ENCODE results near the gene KLHDC8A.

Gene KLHDC8A

DNA sequence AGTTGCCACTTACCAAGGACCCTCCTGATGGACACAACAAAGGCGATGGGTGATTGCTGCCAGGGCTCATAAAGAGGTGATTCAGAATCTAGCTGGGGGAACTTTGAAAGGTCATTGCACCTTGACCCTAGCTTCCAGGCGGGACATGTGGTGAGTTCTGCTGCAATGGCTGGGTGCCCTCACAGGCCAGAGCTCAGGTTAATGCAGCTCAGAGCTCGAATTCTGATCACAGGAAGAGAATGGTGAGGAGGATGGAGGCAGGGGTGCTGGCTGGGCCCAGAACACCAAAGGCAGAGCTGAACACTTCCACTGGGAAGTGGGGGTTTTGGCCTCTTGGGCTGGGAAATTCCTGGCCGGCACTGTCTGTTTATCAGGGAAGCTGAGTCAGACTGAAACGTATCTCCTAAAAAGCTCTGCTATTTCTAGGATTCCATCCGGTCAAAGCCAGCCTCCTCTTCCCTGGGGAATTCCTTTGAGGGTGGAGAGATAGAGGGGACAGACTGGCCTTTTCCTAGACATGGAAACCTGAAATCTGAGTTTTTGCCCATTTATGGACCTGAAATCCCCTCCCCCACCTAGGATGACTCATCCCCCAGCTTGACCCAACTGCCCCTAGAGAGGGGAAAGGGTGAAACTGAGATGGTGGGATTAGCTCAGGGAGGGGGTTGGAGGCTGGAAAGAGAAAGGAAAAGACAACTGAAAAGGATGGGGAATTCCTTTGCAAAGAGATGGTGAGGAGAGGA is 62.4 kb downstream of the KLHDC8A start:
- DNase-seq, result peak; percentile 94

- no peak for DNase-seq
Measured at GRCh38 chr1:205293350-205294074, 63.2 kb downstream of the KLHDC8A start.

DNA sequence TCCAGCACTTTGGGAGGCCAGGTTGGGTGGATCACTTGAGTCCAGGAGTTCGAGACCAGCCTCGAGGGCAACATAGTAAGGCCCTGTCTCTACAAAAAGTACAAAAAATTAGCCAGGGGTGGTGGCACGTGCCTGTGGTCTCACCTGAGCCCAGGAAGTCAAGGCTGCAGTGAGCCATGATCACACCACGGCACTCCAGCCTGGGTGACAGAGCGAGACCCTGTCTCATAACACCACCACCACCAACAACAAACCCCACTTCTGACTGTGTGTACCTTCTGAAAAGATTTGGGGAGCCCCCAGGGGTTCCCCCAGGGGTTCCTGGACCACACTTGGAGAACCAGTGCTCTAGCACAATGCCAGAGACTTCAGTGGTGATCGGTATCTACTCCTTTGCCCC is 65.1 kb downstream of the KLHDC8A start:
- DNase-seq, result no peak

- peak; percentile 45 for DNase-seq
Measured at GRCh38 chr1:205287767-205288559, 68.8 kb downstream of the KLHDC8A start.

DNA sequence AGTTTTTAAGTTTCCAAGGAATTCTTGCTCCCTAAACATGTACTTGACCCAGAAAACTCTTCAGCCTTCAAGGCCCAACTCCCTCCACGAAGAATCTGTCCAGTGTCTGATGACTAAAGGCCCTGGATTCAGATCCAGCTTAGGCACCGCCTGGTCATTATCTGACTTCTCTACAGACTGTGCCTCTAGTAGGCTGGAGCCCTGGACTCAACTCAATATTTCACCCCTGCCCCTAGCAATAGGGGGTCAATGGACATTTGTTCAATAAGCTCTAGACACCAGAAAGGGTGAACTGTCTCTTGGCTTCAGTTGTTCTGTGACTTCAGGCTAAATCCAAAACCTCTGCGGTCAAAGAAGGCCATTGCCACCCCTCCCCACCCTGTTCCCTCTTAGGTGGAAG is 69.6 kb downstream of the KLHDC8A start:
- DNase-seq, result no peak

GRCh38 chr1:205286335-205286950 is 70.3 kb downstream of the KLHDC8A start:
- DNase-seq, result no peak
